ENCODE results near the gene KCNK1. TPM values are rescaled to one million over a fixed set of nuclear protein-coding genes. Genes with fewer than 3 reads are reported as not detected.

The KCNK1 gene
- total and polyA plus RNA-seq, 10 donors: 0.15 to 2.9 (median 1.3) TPM

- intact Hi-C loops (cut with DNase I; ENCODE audit: low total_unique reads): no loop called here
- DNase-seq: no peak
- H3K9me3 ChIP-seq: peaks cover 0 to 13% (median 0%) of the 10 kb centered on the region in 8 donors
- 9 to 14% (median 10%) methylated on average over 17 of the region's 17 CpGs for WGBS, 5 donors
- no peak overlapping the region for H3K27ac ChIP-seq
- no peaks in the 10 kb centered on the region for H3K36me3 ChIP-seq
- peaks cover 0 to 10% (median 0%) of the 10 kb centered on the region in 7 donors for H3K27me3 ChIP-seq (replicated peaks in 1 of 7)
- TF ChIP-seq POLR2AphosphoS5 (IDR thresholded peaks at IDR 0.05) (no peak), POLR2A (IDR thresholded peaks at IDR 0.05) (no peak)
- no peaks in the 10 kb centered on the region for H3K4me1 ChIP-seq
- H3K4me3 ChIP-seq: no peak overlapping the region
These were observed 25.7 kb upstream of the KCNK1 start for GRCh38 chr1:233587958-233588799.

- Histone ChIP-seq H3K27me3 (replicated peaks in 1 of 7) (no peaks in the 10 kb centered on the region), H3K9me3 (no peaks in the 10 kb centered on the region), H3K36me3 (no peaks in the 10 kb centered on the region), H3K27ac (no peak overlapping the region), H3K4me1 (peaks cover 0 to 8% (median 0%) of the 10 kb centered on the region in 6 donors), H3K4me3 (no peak overlapping the region)
- DNase-seq: no peak
- intact Hi-C loops (cut with DNase I; ENCODE audit: low total_unique reads): no loop called here
- 37 to 66% (median 59%) methylated on average over 2 of the region's 2 CpGs for WGBS, 5 donors
- TF ChIP-seq CTCF (IDR thresholded peaks at IDR 0.05 in 8 of 11, conservative IDR thresholded peaks at IDR 0.05 in 3 of 11): no peak
- TF ChIP-seq POLR2AphosphoS5 (IDR thresholded peaks at IDR 0.05): no peak
- no peak for TF ChIP-seq POLR2A (IDR thresholded peaks at IDR 0.05)
These were observed 16.4 kb upstream of the KCNK1 start for GRCh38 chr1:233597489-233597901.

- H3K36me3 ChIP-seq: no peaks in the 10 kb centered on the region
- TF ChIP-seq POLR2A (IDR thresholded peaks at IDR 0.05) (no peak), CTCF (IDR thresholded peaks at IDR 0.05 in 8 of 11, conservative IDR thresholded peaks at IDR 0.05 in 3 of 11) (no peak), POLR2AphosphoS5 (IDR thresholded peaks at IDR 0.05) (no peak)
- no peak for DNase-seq
- no peak overlapping the region for H3K4me3 ChIP-seq
- H3K4me1 ChIP-seq: peaks cover 0 to 8% (median 0%) of the 10 kb centered on the region in 6 donors
- no peaks in the 10 kb centered on the region for H3K27me3 ChIP-seq (replicated peaks in 1 of 7)
- WGBS, 5 donors: 30 to 48% (median 37%) methylated on average over 8 of the region's 8 CpGs
- H3K27ac ChIP-seq: peak overlapping the region in 1 of 8 donors; percentile 9
- intact Hi-C loops (cut with DNase I; ENCODE audit: low total_unique reads): no loop called here
- H3K9me3 ChIP-seq: peaks cover 0 to 4% (median under 1%) of the 10 kb centered on the region in 8 donors
These were observed 14.9 kb upstream of the KCNK1 start for GRCh38 chr1:233598891-233599541.

- no peak overlapping the region for H3K27ac ChIP-seq
- peaks cover 0 to 10% (median 2%) of the 10 kb centered on the region in 8 donors for H3K9me3 ChIP-seq
- peaks cover 0 to 8% (median 0%) of the 10 kb centered on the region in 6 donors for H3K4me1 ChIP-seq
- H3K27me3 ChIP-seq (replicated peaks in 1 of 7): no peaks in the 10 kb centered on the region
- no peaks in the 10 kb centered on the region for H3K36me3 ChIP-seq
- 63 to 76% (median 65%) methylated on average over 5 of the region's 5 CpGs for WGBS, 5 donors
- no peak overlapping the region for H3K4me3 ChIP-seq
- DNase-seq: no peak
- no peak for TF ChIP-seq POLR2A (IDR thresholded peaks at IDR 0.05)
- TF ChIP-seq CTCF (IDR thresholded peaks at IDR 0.05 in 8 of 11, conservative IDR thresholded peaks at IDR 0.05 in 3 of 11): no peak
- TF ChIP-seq POLR2AphosphoS5 (IDR thresholded peaks at IDR 0.05): no peak
- intact Hi-C loops (cut with DNase I; ENCODE audit: low total_unique reads): no loop called here
These were observed 14.3 kb upstream of the KCNK1 start for GRCh38 chr1:233599542-233600073.
